HG02678 (cell line): Measurements from ENCODE around the gene IRF5.
A peak's percentile ranks its signal among the peaks of the same experiment; 100 is the strongest.
"Not testable (repeated sequence)": the region's sequence is repeated elsewhere in the genome, so short reads cannot be mapped to it uniquely, and the experiment has no call there.

ENCODE experiments used
- ATAC-seq: cut with Tn5 transposase; IDR thresholded peaks from one replicate; pipeline ENCODE4 v1.9.1; 2021; ENCODE audit warnings: mild to moderate bottlenecking, moderate library complexity; ENCODE audit not compliant: unreplicated experiment

IRF5 gene

GRCh38 chr7:128938544-128939074 is 882 bp downstream of the IRF5 start:
- no peak for ATAC-seq

GRCh38 chr7:128939075-128939860 is 1.5 kb downstream of the IRF5 start:
- ATAC-seq: no peak

DNA sequence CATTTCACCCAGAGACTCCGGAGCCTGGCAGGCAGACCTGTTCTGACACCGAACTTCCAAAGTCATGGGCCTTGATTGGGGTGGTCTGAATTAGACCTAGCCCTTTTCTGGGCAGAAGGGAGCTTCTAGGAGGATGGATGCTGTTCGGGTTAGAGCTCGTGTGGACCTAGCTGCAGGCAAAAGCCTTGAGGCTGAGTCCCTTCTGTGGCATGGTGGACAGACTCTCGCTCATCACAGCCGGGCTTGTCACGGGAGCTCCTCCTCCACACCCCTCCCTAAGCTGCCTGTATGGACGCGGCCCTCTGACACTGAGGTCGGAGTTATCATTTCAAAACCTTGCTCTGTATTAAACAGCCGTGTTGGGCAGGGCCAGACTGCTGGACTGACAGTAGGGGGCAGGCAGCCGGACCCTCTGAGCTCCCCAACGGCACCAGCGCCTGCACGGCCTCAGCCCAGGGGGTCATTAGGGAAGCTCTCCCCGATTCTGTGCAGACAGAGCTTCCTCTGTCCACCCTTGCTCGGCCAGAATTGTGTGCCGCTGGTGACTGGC is 2.2 kb downstream of the IRF5 start:
- ATAC-seq: peak; percentile 23

DNA sequence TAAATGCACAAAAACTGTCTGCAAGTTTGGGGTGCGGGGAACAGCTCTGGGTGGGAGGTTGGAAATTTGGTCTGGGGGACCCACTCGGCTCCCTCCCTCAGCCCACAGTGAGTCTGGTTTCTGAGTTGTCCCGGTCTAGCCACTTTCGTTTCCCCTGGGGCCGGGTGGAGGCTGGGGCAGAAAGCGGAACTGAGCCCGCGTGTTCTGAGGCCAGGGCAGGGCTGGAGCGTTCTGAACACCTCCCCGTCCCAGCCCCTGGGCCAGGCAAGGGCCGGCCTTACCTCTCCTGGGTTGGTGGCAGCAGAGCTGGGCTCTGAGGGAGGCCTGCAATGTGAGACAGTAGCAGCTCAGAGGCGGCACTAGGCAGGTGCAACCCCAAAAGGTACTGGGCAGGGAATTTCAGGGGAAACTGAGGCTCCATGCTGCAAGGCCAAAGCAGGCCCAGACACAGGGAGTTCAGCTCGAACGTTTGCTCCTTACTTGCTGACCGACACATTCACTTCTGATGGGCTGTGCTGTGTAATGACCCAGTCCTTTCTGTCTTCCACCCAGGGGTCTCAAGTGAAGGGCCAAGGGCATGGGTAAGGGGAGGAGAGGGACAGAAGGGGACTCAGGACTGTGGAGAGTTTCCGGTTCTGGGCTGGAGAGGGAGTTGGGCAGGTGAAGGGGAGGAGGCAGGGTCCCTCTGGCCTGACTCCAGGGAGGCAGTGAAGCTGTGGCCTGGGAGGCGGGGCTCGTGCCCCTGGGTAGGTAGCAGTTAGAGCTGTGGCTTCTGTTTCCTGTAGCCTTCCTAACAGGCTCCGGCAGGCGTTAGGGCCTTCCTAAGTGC is 3.0 kb downstream of the IRF5 start:
- peak; percentile 53 for ATAC-seq

GRCh38 chr7:128941323-128941890 is 3.7 kb downstream of the IRF5 start:
- no peak for ATAC-seq

- ATAC-seq: no peak
These were observed 4.3 kb downstream of the IRF5 start for GRCh38 chr7:128941946-128942526.

DNA sequence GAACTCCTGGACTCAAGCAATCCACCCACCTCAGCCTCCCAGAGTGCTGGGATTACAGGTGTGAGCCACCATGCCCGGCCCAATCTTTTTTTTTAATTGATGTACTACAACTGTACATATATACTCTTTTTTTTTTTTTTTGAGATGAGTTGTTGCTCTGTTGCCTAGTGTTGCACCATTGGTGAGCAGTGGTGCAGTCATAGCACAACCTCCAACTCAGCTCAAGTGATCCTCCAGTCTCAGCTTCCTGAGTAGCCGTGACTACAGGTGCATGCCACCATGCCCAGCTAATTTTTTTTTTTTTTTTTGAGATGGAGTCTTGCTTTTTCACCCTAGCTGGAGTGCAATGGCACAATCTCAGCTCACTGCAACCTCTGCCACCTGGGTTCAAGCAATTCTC is 5.5 kb downstream of the IRF5 start:
- ATAC-seq: not testable (repeated sequence)

DNA sequence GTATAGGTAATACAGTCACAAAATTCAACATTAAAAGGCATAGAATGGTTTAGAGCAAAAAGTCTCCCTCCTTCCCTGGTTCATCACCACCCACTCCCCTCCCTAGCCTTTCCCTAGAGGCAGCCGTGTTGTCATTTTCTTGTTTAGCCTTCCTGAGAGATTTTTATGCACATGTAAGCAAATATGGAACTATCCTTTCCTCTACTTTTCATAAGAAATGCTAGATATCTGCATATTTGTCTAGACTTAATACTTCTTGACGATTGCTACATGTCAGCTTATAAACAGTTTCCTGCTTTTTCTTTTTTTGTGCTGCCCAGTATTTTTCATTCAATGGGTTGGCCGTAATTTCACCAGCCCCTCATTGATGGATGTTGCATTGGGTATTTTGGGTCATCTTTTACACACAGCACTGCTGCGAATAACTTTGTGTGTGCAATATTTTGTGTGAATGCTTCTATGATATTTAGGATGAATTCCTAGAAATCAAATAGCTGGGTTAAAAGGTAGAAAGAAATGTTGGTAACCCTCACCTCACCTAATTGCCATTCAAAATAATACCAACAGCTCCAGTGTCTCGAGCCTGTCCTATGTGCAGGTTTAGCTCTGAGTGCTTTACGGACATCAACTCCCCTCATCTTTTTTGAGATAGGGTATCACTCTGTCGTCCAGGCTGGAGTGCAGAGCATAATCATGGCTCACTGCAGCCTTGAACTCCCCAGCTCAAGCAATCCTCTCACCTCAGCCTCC is 6.9 kb downstream of the IRF5 start:
- no peak for ATAC-seq

DNA sequence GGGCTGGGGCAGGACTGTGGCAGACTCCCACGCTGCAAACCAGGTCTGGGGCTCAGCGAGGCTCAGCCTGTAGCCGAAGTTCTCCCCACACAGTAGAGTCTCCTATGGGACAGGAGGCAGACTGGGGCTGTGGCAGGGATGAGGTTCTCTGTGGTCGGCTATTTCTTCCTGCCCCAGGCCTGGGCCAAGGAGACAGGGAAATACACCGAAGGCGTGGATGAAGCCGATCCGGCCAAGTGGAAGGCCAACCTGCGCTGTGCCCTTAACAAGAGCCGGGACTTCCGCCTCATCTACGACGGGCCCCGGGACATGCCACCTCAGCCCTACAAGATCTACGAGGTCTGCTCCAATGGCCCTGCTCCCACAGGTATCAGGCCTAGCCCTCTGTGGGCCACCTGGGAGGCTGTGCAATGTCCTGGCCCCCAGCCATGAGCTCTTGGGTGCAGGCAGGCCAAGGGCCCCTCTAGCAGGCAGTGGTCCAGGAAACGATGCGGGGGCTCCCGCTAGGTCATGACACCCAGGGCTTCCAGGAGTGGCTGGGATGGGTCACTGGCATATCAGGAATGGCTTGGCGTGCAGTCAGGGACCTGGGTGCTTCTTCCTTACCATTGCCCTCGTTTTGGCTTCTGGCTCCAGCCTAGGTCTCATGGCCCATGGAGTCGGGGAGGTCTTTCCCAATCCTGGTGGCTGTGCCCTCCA is 8.1 kb downstream of the IRF5 start:
- no peak for ATAC-seq

- ATAC-seq: no peak
These were observed 9.5 kb downstream of the IRF5 start for GRCh38 chr7:128946936-128947830.

- no peak for ATAC-seq
These were observed 10.1 kb downstream of the IRF5 start for GRCh38 chr7:128947854-128948253.

DNA sequence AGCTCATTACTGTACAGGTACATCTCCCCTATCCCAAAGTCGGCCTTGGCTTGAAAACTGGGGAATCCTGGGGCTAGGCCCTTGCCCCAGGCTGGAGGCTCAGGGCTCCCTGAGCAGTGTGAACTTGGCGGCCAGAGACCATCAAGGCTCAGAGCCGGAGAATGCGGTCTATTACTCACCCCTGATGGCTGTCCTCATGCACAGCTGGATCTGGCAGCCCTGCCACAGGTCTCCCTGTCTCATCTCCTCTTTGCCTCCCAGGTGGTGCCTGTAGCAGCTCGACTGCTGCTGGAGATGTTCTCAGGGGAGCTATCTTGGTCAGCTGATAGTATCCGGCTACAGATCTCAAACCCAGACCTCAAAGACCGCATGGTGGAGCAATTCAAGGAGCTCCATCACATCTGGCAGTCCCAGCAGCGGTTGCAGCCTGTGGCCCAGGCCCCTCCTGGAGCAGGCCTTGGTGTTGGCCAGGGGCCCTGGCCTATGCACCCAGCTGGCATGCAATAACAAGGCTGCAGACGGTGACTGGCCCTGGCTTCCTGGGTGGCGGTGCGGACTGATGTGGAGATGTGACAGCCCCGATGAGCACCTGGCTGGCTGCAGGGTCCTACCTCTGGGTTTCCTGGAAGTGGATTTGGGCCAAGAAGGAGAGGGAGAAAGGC is 10.7 kb downstream of the IRF5 start:
- ATAC-seq: no peak

GRCh38 chr7:128948976-128949760 is 11.4 kb downstream of the IRF5 start:
- ATAC-seq: no peak

DNA sequence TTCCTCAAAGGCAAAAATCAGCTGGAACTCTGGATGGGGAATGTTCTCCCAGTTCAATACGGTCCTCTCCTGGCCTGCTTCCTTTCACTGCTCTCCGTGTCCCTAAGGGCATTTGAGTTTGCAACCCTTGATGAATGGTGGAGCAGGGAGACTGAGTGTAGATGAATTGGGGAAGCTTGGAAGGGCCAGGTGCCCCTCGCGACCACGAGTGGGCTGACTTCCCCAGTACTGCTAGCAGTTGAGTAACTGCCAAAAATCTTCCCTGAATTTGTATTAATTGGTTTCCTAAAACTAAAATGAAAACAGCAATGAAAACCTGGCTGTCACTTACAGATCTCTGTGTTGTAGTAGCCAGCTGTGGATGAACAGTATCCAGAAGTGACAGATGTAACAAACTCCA is 13.6 kb downstream of the IRF5 start:
- ATAC-seq: no peak

DNA sequence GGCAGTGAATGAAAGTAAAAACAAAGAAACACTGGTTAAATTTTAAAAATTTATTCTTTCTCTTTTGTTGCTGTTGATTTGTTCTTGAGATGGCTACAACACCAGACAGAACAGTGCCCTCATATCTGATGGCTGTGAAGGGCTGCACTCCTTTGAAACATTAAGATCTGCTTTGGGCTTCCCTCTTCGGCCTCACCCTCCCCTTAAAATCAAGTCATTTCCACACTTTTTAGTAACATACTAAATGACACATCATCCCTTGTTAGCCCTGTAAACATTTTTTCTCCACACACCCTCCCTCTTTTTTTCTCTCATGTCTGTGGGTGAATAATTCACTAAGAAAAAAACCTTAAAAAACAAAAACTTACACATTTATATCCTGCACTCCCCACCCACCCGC is 16.4 kb downstream of the IRF5 start:
- ATAC-seq: peak; percentile 27

- peak; percentile 65 for ATAC-seq
These were observed 17.4 kb downstream of the IRF5 start for GRCh38 chr7:128954830-128955802.
